Skin of body (tissue), 2 donors: ENCODE measurements around the gene DCAF6. TPM values are rescaled to one million over a fixed set of nuclear protein-coding genes. Genes with fewer than 3 reads are reported as not detected.
"Not testable (repeated sequence)": the region's sequence is repeated elsewhere in the genome, so short reads cannot be mapped to it uniquely, and the experiment has no call there.

ENCODE experiments used
- DNase-seq: peaks from one replicate; lab custom pipeline; 2025; lab: John Stamatoyannopoulos, UW
- total RNA-seq: library from RNA; depleted of rRNA; stranded (reverse); fragments of >200 nt; gene quantifications from one replicate; pipeline ENCODE4 v1.2.3, GENCODE V29; 2014

DCAF6 gene
- 67.0 TPM for total RNA-seq

- DNase-seq: peak; percentile 99
Measured at GRCh38 chr1:167936068-167936929, at the start of gene DCAF6. DCAF6 (plus strand) TSS chr1:167936683; CDS start chr1:167936912, 229 bp downstream.

- not testable (repeated sequence) for DNase-seq
Measured at GRCh38 chr1:167887187-167887586, 49.3 kb upstream of the DCAF6 start.

- DNase-seq: no peak
Measured at GRCh38 chr1:167890400-167890799, 46.1 kb upstream of the DCAF6 start.

- no peak for DNase-seq
Measured at GRCh38 chr1:167893798-167894197, 42.7 kb upstream of the DCAF6 start.

- no peak for DNase-seq
Measured at GRCh38 chr1:167898578-167899222, 37.8 kb upstream of the DCAF6 start.

- DNase-seq: no peak
Measured at GRCh38 chr1:167899253-167899681, 37.2 kb upstream of the DCAF6 start.

GRCh38 chr1:167900907-167901306, 35.6 kb upstream of the DCAF6 start:
- DNase-seq: no peak

- no peak for DNase-seq
Measured at GRCh38 chr1:167904652-167905130, 31.8 kb upstream of the DCAF6 start.

GRCh38 chr1:167905182-167905581, 31.3 kb upstream of the DCAF6 start:
- no peak for DNase-seq

- DNase-seq: no peak
Measured at GRCh38 chr1:167905671-167906070, 30.8 kb upstream of the DCAF6 start.

- DNase-seq: no peak
Measured at GRCh38 chr1:167909691-167910180, 26.7 kb upstream of the DCAF6 start.

GRCh38 chr1:167910530-167910929, 26.0 kb upstream of the DCAF6 start:
- DNase-seq: no peak

- no peak for DNase-seq
Measured at GRCh38 chr1:167911413-167911812, 25.1 kb upstream of the DCAF6 start.

GRCh38 chr1:167912294-167912693, 24.2 kb upstream of the DCAF6 start:
- DNase-seq: no peak

- no peak for DNase-seq
Measured at GRCh38 chr1:167913895-167914496, 22.5 kb upstream of the DCAF6 start, which contains the start of gene ADCY10. ADCY10 (minus strand) TSS chr1:167914134; CDS start chr1:167905140, 8,994 bp downstream.

- no peak for DNase-seq
Measured at GRCh38 chr1:167915569-167915968, 20.9 kb upstream of the DCAF6 start.

GRCh38 chr1:167916766-167917511, 19.5 kb upstream of the DCAF6 start:
- DNase-seq: no peak

- DNase-seq: peak; percentile 26
Measured at GRCh38 chr1:167922023-167922422, 14.5 kb upstream of the DCAF6 start.

GRCh38 chr1:167922611-167923074, 13.8 kb upstream of the DCAF6 start:
- DNase-seq: no peak

- DNase-seq: no peak
Measured at GRCh38 chr1:167923324-167924056, 13.0 kb upstream of the DCAF6 start.
